ENCODE data around the gene HS3ST3B1.
A peak's percentile ranks its signal among the peaks of the same experiment; 100 is the strongest.

HS3ST3B1 gene

GRCh38 chr17:14321476-14321949 lies 20.6 kb downstream of the HS3ST3B1 start:
- no peak for DNase-seq (ENCODE audit: low read depth in 2 of 2)

- DNase-seq (ENCODE audit: low read depth in 2 of 2), result no peak
These were observed 21.3 kb downstream of the HS3ST3B1 start for GRCh38 chr17:14321980-14322776.

GRCh38 chr17:14323522-14323981 lies 22.7 kb downstream of the HS3ST3B1 start:
- no peak for DNase-seq (ENCODE audit: low read depth in 2 of 2)

GRCh38 chr17:14325618-14326167 lies 24.8 kb downstream of the HS3ST3B1 start:
- DNase-seq (ENCODE audit: low read depth in 2 of 2), result no peak

- no peak for DNase-seq (ENCODE audit: low read depth in 2 of 2)
These were observed 29.1 kb downstream of the HS3ST3B1 start for GRCh38 chr17:14329900-14330491.

- no peak for DNase-seq (ENCODE audit: low read depth in 2 of 2)
These were observed 29.6 kb downstream of the HS3ST3B1 start for GRCh38 chr17:14330492-14330962.

- no peak for DNase-seq (ENCODE audit: low read depth in 2 of 2)
These were observed 30.5 kb downstream of the HS3ST3B1 start for GRCh38 chr17:14331225-14331981.

- DNase-seq (ENCODE audit: low read depth in 2 of 2), result no peak
These were observed 31.1 kb downstream of the HS3ST3B1 start for GRCh38 chr17:14331982-14332298.

- no peak for DNase-seq (ENCODE audit: low read depth in 2 of 2)
These were observed 31.4 kb downstream of the HS3ST3B1 start for GRCh38 chr17:14332331-14332730.

- no peak for DNase-seq (ENCODE audit: low read depth in 2 of 2)
These were observed 32.6 kb downstream of the HS3ST3B1 start for GRCh38 chr17:14333506-14333905.

GRCh38 chr17:14334276-14334840 lies 33.5 kb downstream of the HS3ST3B1 start:
- DNase-seq (ENCODE audit: low read depth in 2 of 2), result no peak

GRCh38 chr17:14334919-14335318 lies 34.0 kb downstream of the HS3ST3B1 start:
- DNase-seq (ENCODE audit: low read depth in 2 of 2), result no peak

GRCh38 chr17:14336418-14336817 lies 35.5 kb downstream of the HS3ST3B1 start:
- no peak for DNase-seq (ENCODE audit: low read depth in 2 of 2)

- peak in 1 of 2 donors; percentile 17 for DNase-seq (ENCODE audit: low read depth in 2 of 2)
These were observed 36.8 kb downstream of the HS3ST3B1 start for GRCh38 chr17:14337596-14338079.

GRCh38 chr17:14340857-14341754 lies 40.2 kb downstream of the HS3ST3B1 start:
- no peak for DNase-seq (ENCODE audit: low read depth in 2 of 2)

GRCh38 chr17:14341866-14342265 lies 41.0 kb downstream of the HS3ST3B1 start:
- DNase-seq (ENCODE audit: low read depth in 2 of 2), result no peak

- no peak for DNase-seq (ENCODE audit: low read depth in 2 of 2)
These were observed 45.9 kb downstream of the HS3ST3B1 start for GRCh38 chr17:14346801-14347200.

- DNase-seq (ENCODE audit: low read depth in 2 of 2), result no peak
These were observed 50.6 kb downstream of the HS3ST3B1 start for GRCh38 chr17:14351493-14351892.

- DNase-seq (ENCODE audit: low read depth in 2 of 2), result no peak
These were observed 51.3 kb downstream of the HS3ST3B1 start for GRCh38 chr17:14352136-14352535.

- DNase-seq (ENCODE audit: low read depth in 2 of 2), result no peak
These were observed 53.1 kb downstream of the HS3ST3B1 start for GRCh38 chr17:14353861-14354474.
